GM23248 (cell line): Measurements from ENCODE around the gene CLSTN2. TPM values are rescaled to one million over a fixed set of nuclear protein-coding genes. Genes with fewer than 3 reads are reported as not detected.

ENCODE experiments used
- DNase-seq: peaks from one replicate; pipeline ENCODE4 v3.0.0-alpha.2; 2015
- H2AFZ ChIP-seq: fragments of 200-600 bp; sonication (generic); 2 replicates; pipeline ENCODE4 v1.6.1; 2016; ENCODE audit warnings: antibody characterized with exemption
- H3F3A ChIP-seq: fragments of 200-600 bp; sonication (generic); 2 replicates; pipeline ENCODE4 v1.6.1; 2016; ENCODE audit warnings: mild to moderate bottlenecking, antibody characterized with exemption, mixed run types; ENCODE audit not compliant: insufficient read depth
- H3K27ac ChIP-seq: fragments of 200-600 bp; sonication (generic); 2 replicates; pipeline ENCODE4 v1.5.1; 2016; ENCODE audit warnings: mild to moderate bottlenecking
- H3K27me3 ChIP-seq: fragments of 200-600 bp; sonication (generic); replicated peaks from 2 replicates; pipeline ENCODE4 v1.6.1; 2016; ENCODE audit warnings: mild to moderate bottlenecking; ENCODE audit not compliant: insufficient read depth
- H3K36me3 ChIP-seq: fragments of 200-600 bp; sonication (generic); 2 replicates; pipeline ENCODE4 v1.6.1; 2016; ENCODE audit warnings: low read depth, mild to moderate bottlenecking
- H3K4me1 ChIP-seq: fragments of 200-600 bp; sonication (generic); 2 replicates; pipeline ENCODE4 v1.6.1; 2016; ENCODE audit warnings: mild to moderate bottlenecking; ENCODE audit not compliant: insufficient read depth
- H3K4me2 ChIP-seq: fragments of 200-600 bp; sonication (generic); one replicate; pipeline ENCODE4 v1.6.1; 2016; ENCODE audit warnings: mild to moderate bottlenecking; ENCODE audit not compliant: unreplicated experiment
- H3K4me3 ChIP-seq: fragments of 200-600 bp; sonication (generic); 2 replicates; pipeline ENCODE4 v1.5.1; 2016; ENCODE audit warnings: mild to moderate bottlenecking
- H3K79me2 ChIP-seq: fragments of 200-600 bp; sonication (generic); 2 replicates; pipeline ENCODE4 v1.6.1; 2016; ENCODE audit warnings: mild to moderate bottlenecking; ENCODE audit not compliant: insufficient read depth
- H3K9ac ChIP-seq: fragments of 200-600 bp; sonication (generic); 2 replicates; pipeline ENCODE4 v1.6.1; 2016; ENCODE audit warnings: mild to moderate bottlenecking
- H3K9me2 ChIP-seq: fragments of 200-600 bp; sonication (generic); 2 replicates; pipeline ENCODE4 v1.6.1; 2016; ENCODE audit warnings: mixed run types, mild to moderate bottlenecking, moderate library complexity; ENCODE audit not compliant: insufficient read depth
- H3K9me3 ChIP-seq: fragments of 200-600 bp; sonication (generic); one replicate; pipeline ENCODE4 v1.6.1; 2017; ENCODE audit warnings: low read depth
- H4K20me1 ChIP-seq: fragments of 200-600 bp; sonication (generic); 2 replicates; pipeline ENCODE4 v1.6.0; 2016; ENCODE audit not compliant: insufficient read depth
- EZH2 ChIP-seq: fragments of 200-600 bp; sonication (generic); IDR thresholded peaks from 2 replicates; pipeline ENCODE4 v1.6.1; 2018; ENCODE audit warnings: antibody characterized with exemption, mild to moderate bottlenecking; ENCODE audit not compliant: insufficient read depth, poor library complexity, severe bottlenecking
- EZH2phosphoT487 ChIP-seq: fragments of 200-600 bp; sonication (generic); IDR thresholded peaks from 2 replicates; pipeline ENCODE4 v1.6.1; 2018; ENCODE audit warnings: antibody characterized with exemption, moderate library complexity, mild to moderate bottlenecking, low read depth; ENCODE audit not compliant: insufficient read depth
- WGBS, 2 experiments: methylation state at CpG; one replicate each; pipeline ENCODE4 v1.1.6; 2015 to 2017; ENCODE audit warnings: low lambda C conversion rate in 2 of 2, low coverage in 1 of 2; ENCODE audit errors: missing lambda C conversion rate in 2 of 2; 5-methylcytosine and 5-hydroxymethylcytosine counted together
- in situ Hi-C: fragments of 300-500 bp; cut with MboI; formaldehyde crosslinking; loops from 2 replicates; pipeline ENCODE4 v1.15.0; 2020
- polyA plus RNA-seq: library from polyadenylated mRNA; unstranded; fragments of >200 nt; fragmentation: Nextera tagmentation; extraction: Ambion mirVana; gene quantifications from 2 replicates; pipeline ENCODE4 v1.2.1, GENCODE V29; 2016
- total RNA-seq: library from RNA; depleted of rRNA; stranded (reverse); fragments of >200 nt; shearing (Covaris generic); gene quantifications from 2 replicates; pipeline ENCODE4 v1.2.3, GENCODE V29; 2014

CLSTN2 gene
- total and polyA plus RNA-seq, 2 experiments from 2014 or later = not detected

GRCh38 chr3:140541975-140542653, 607.1 kb downstream of the CLSTN2 start:
- WGBS, 2 experiments = 17 to 29% methylated on average over 1 of the region's 1 CpG
- Histone ChIP-seq H3K27me3 (no peaks in the 10 kb centered on the region; the same call in 1 of the 2 replicates), H4K20me1 (no peaks in the 10 kb centered on the region), H3K4me3 (no peak overlapping the region), H3K79me2 (no peaks in the 10 kb centered on the region), H3K9me2 (no peaks in the 10 kb centered on the region), H2AFZ (no peak overlapping the region), H3K9me3 (no peaks in the 10 kb centered on the region), H3F3A (no peaks in the 10 kb centered on the region), H3K27ac (no peak overlapping the region), H3K36me3 (no peaks in the 10 kb centered on the region), H3K9ac (no peak overlapping the region), H3K4me1 (no peaks in the 10 kb centered on the region), H3K4me2 (no peak overlapping the region)
- DNase-seq = no peak
- in situ Hi-C loops = no loop called here
- TF ChIP-seq EZH2phosphoT487 (no peak), EZH2 (no peak)

- no peak for DNase-seq
- Histone ChIP-seq H3K4me2 (no peak overlapping the region), H3K9ac (no peak overlapping the region), H3K4me3 (no peak overlapping the region), H3F3A (no peaks in the 10 kb centered on the region), H3K4me1 (no peaks in the 10 kb centered on the region), H4K20me1 (no peaks in the 10 kb centered on the region), H3K36me3 (no peaks in the 10 kb centered on the region), H3K79me2 (no peaks in the 10 kb centered on the region), H2AFZ (no peak overlapping the region), H3K27ac (no peak overlapping the region), H3K27me3 (no peaks in the 10 kb centered on the region; the same call in 1 of the 2 replicates), H3K9me2 (no peaks in the 10 kb centered on the region), H3K9me3 (no peaks in the 10 kb centered on the region)
- TF ChIP-seq EZH2 (no peak), EZH2phosphoT487 (no peak)
- in situ Hi-C loops = no loop called here
- 41 to 44% methylated on average over 1 of the region's 1 CpG for WGBS, 2 experiments
These were observed 610.2 kb downstream of the CLSTN2 start for GRCh38 chr3:140545197-140545596.

GRCh38 chr3:140545756-140546155, 610.8 kb downstream of the CLSTN2 start:
- in situ Hi-C loops = no loop called here
- TF ChIP-seq EZH2phosphoT487 (no peak), EZH2 (no peak)
- H3K4me2 ChIP-seq = no peak overlapping the region
- WGBS, 2 experiments = 0 to 2% methylated on average over 2 of the region's 2 CpGs
- H4K20me1 ChIP-seq = no peaks in the 10 kb centered on the region
- H3K9ac ChIP-seq = no peak overlapping the region
- no peaks in the 10 kb centered on the region; the same call in 1 of the 2 replicates for H3K27me3 ChIP-seq
- no peak overlapping the region for H3K4me3 ChIP-seq
- DNase-seq = no peak
- no peak overlapping the region for H2AFZ ChIP-seq
- H3K9me3 ChIP-seq = no peaks in the 10 kb centered on the region
- H3K36me3 ChIP-seq = no peaks in the 10 kb centered on the region
- no peaks in the 10 kb centered on the region for H3F3A ChIP-seq
- H3K9me2 ChIP-seq = no peaks in the 10 kb centered on the region
- H3K4me1 ChIP-seq = no peaks in the 10 kb centered on the region
- no peaks in the 10 kb centered on the region for H3K79me2 ChIP-seq
- no peak overlapping the region for H3K27ac ChIP-seq

GRCh38 chr3:140546649-140547048, 611.7 kb downstream of the CLSTN2 start:
- no peak overlapping the region for H3K4me3 ChIP-seq
- 48 to 53% methylated on average over 6 of the region's 6 CpGs for WGBS, 2 experiments
- in situ Hi-C loops = no loop called here

More at GRCh38 chr3:140546649-140547048, 611.7 kb downstream of the CLSTN2 start:
- H3K27ac ChIP-seq = no peak overlapping the region
- H3K9me2 ChIP-seq = no peaks in the 10 kb centered on the region
- no peak overlapping the region for H3K9ac ChIP-seq
- TF ChIP-seq EZH2phosphoT487 (no peak), EZH2 (no peak)
- no peaks in the 10 kb centered on the region for H4K20me1 ChIP-seq
- H3F3A ChIP-seq = no peaks in the 10 kb centered on the region
- no peak overlapping the region for H3K4me2 ChIP-seq
- H3K79me2 ChIP-seq = no peaks in the 10 kb centered on the region
- no peak overlapping the region for H2AFZ ChIP-seq
- H3K36me3 ChIP-seq = no peaks in the 10 kb centered on the region
- H3K4me1 ChIP-seq = no peaks in the 10 kb centered on the region
- no peaks in the 10 kb centered on the region for H3K9me3 ChIP-seq
- no peak for DNase-seq
- no peaks in the 10 kb centered on the region; the same call in 1 of the 2 replicates for H3K27me3 ChIP-seq
